NCI-H2196 (cell line): ENCODE data around the gene TMEM217.
"Not testable (repeated sequence)": the region's sequence is repeated elsewhere in the genome, so short reads cannot be mapped to it uniquely, and the experiment has no call there.

Source experiments
- DNase-seq: peaks from one replicate; lab custom pipeline; 2025; ENCODE audit not compliant: unreplicated experiment; lab: John Stamatoyannopoulos, UW

TMEM217 gene

DNA sequence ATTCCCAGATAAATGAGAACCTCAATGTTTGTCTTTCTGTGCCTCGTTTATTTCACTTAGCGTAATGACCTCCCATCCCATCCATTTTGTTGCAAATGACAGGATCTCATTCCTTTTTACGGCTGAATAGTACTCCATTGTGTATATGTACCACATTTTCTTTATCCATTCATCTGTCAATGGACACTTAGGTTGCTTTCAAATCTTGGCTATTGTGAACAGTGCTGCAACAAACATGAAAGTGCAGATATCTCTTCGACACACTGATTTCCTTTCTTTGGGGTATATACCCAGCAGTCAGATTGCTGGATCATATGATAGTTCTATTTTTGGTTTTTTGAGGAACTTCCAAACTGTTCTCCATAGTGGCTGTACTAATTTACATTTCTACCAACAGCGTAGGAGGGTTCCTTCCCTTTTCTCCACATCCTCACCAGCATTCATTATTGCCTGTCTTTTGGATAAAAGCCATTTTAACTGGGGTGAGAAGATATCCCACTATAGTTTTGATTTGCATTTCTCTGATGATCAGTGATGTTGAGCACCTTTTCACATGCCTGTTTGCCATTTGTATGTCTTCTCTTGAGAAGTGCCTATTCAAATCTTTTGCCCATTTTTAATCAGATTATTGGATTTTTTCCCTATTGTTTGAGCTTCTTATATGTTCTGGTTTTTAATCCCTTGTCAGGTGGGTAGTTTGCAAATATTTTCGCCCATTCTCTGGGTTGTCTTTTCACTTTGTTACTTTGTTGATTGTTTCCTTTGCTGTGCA is 71.8 kb downstream of the TMEM217 start:
- DNase-seq = not testable (repeated sequence)

DNA sequence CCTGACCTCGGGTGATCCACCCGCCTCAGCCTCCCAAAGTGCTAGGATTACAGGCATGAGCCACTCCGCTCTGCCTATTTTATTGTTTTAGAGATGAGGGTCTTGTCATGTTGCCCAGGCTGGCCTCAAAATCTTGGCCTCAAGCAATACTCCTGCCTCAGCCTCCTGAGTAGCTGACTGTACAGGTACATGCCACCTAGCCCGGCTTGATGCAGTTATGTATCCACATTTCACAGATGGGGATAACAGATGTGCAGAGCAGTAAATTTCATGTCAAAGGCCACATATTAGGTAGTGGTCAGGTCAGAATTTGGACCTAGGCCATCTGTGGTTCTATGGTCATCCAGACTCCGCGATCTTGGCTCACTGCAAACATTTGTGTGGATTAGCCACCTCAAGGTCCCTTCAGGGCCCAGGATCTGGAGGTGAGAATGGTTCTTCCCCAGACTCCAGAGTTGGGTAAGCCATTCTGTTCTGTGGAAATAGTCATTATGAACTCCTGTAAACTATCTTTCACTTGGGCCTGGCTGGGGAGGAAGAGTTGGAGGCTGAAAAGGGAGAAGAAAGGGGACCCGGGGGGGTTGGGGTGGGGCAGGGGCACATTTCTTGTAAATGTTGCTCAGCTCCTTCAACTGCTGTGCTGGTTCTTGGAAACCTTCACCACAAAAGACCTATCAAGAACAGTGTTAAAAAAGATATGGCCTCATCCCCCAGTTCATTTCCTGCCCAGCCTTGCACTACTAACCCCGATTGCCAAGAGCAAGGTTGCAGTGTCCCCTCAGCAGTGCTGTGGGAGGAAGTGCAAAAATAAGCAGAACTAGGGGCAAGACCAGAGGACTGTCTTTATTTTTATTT is 75.0 kb downstream of the TMEM217 start:
- no peak for DNase-seq

DNA sequence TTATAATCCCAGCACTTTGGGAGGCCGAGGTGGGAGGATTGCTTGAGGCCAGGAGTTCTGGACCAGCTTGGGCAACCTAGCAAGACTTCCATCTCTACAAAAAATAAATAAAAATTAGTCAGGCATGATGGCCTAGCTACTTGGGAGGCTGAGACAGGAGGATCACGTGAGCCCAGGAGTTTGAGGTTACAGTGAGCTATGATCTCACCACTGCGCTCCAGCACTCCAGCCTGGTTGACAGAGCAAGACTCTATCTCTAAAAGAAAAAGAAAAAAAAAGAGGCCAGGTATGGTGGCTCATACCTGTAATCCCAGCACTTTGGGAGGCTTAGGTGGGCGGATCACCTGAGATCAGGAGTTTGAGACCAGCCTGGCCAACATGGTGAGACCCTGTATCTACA is 77.3 kb downstream of the TMEM217 start:
- DNase-seq = not testable (repeated sequence)

DNA sequence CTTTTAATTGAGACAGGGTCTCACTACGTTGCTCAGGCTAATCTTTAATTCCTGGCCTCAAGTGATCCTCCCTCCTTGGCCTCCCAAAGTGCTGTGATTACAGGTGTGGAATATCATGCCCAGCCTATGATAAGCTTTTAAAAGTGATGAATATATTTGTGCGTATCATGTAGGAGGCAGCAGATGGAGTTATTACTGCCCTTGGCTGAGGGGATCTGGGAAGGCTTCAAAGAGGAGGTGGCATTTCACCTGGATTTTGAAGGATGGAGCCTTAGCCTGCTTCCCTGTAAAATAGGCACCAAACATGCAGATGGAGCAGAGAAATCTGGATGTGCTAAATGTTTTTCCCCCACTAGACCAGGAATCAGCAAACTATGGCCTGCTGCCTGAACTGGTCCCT is 77.9 kb downstream of the TMEM217 start:
- no peak for DNase-seq

DNA sequence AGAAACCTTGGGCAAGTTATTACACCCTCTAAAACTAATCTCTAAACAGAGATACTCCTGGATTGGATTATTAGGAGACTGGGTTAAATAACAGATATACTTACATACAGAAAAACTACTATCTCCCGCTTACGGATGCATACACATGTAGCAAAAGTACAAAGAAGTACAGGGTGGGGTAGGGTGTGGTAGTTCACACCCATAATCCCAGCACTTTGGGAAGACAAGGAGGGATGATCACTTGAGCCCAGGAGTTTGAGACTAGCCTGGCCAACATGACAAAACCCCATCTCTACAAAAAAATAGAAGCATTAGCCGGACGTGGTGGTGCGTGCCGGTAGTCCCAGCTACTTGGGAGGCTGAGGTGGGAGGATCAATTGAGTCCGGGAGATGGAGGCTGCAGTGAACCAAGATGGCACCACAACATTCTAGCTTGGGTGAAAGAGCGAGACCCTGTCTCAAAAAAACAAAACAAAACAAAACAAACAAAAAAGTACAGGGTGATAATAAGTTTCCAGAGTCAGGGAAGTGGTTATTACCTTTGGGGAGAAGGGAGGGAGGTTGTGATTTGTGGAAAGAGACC is 79.9 kb downstream of the TMEM217 start:
- no peak for DNase-seq

DNA sequence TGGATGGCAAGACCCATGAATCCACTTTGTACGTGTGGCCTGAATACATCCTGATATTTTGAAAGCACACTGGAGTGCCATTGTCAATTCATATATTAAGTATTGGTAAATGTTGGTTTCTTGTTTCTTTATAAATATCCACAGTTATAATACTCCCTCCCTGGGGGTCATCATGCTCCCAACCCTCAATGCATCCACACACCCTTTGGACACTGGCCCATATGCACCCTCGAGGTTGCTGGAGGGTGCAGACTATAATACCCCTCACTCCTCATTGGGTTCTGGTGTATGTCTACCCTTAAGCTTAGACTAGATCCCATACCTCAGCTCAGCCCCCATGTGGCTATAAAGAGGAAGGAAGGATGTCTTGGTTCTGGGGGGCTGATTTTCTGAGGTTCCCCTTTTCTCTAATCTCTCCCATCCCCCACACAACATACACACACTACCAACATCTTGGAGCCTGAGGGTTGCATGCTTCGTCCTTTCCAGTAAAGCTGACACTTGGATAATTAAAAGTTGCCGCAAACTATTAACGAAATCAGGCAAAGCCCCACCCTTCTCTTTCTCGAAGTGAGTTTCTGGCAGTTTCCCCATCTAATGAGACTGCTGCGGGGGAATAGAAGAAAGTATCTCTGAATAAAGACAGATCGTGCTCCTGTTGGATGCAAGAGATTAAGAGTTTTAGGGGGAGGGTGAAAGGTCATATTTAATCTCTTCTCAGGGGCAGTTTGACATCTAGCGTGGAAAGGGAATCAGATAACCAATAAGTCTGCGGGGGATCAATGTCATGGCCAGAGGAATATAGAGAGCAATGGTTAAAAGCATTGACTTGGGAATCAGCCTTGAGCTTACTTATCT is 80.6 kb downstream of the TMEM217 start:
- DNase-seq = no peak

DNA sequence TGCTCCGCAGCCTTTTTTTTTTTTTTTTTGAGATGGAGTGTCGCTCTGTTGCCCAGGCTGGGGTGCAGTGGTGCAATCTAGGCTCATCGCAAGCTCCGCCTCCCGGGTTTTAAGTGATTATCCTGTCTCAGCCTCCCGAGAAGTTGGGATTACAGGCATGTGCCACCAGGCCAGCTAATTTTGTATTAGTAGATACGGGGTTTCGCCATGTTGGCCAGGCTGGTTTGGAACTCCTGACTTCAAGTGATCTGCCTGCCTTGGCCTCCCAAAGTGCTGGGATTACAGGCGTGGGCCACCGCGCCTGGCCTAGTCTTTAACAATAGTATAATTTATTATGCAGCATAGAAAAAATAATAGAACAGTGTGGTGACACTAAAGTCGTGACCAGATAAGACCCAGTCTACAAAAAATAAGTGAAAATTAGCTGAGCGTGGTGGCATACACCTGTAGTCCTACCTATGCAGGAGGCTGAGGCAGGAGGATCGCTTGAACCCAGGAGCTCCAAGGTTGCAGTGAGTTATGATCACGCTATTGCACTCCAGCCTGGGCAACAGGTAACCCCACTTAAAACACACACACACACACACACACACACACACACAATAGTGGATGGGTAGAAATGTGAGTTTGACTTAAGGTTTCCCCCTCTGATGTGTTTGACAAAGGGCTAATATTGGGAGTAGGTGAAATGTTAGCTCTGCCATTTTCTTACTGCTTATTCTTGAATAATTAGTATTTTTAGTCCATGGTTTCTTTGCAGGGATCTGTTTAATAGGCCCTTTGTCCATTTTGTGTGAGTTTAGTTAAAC is 81.5 kb downstream of the TMEM217 start:
- DNase-seq = no peak

DNA sequence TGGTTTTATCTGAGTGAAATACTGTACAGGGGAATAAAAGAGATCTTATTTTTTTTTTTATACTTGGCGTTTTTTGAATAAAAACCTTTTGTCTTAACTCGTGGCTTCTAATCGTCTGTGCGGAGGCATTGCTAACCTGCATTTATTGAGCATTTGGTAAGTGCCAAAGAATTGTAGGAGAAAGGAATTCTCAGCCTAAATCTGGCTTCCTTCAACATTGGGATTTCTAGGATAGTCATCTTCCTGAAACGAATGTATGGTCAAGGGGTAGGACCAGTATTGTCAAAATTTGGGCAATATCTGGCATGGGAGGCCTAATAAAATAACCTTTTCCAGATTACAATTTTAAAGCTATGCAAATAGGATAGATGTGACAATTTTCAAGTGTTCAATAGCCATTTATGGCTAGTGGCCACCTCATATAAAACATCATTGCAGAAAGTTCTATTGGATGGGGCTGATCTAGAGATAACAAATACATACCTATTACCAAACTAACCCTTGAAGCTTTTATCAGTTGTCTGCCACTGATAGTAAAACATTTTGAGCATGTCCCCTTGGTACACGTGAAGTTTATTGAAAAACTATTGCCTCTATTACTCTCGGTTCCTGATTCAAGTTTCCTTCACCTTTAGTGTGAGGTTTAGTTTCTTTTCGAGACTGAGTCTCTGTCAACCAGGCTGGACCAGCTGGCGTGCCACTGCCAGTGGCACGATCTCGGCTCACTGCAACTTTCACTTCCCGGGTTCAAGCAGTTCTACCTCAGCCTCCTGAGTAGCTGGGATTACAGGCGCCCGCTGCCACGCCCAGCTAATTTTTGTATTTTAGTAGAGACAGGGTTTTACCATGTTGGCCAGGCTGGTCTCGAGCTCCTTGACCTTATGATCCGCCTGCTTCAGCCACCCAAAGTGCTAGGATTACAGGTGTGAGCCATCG is 82.3 kb downstream of the TMEM217 start:
- no peak for DNase-seq

DNA sequence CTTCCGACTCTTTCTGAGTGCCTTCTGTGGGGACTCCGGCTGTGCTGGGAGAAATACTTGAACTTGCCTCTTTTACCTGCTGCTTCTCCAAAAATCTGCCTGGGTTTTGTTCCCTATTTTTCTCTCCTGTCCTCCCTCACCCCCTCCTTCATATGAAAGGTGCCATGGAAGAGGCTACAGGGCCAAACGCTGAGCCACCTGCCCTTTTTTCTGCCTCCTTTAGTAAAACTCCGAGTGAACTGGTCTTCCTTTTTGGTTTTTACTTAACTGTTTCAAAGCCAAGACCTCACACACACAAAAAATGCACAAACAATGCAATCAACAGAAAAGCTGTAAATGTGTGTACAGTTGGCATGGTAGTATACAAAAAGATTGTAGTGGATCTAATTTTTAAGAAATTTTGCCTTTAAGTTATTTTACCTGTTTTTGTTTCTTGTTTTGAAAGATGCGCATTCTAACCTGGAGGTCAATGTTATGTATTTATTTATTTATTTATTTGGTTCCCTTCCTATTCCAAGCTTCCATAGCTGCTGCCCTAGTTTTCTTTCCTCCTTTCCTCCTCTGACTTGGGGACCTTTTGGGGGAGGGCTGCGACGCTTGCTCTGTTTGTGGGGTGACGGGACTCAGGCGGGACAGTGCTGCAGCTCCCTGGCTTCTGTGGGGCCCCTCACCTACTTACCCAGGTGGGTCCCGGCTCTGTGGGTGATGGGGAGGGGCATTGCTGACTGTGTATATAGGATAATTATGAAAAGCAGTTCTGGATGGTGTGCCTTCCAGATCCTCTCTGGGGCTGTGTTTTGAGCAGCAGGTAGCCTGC is 83.2 kb downstream of the TMEM217 start:
- DNase-seq = no peak

DNA sequence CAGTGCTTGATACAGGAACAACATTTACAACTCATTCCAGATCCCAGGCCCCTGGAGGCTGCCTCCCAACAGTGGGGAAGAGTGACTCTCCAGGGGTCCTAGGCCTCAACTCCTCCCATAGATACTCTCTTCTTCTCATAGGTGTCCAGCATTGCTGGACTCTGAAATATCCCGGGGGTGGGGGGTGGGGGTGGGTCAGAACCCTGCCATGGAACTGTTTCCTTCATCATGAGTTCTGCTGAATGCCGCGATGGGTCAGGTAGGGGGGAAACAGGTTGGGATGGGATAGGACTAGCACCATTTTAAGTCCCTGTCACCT is 83.8 kb downstream of the TMEM217 start:
- DNase-seq = no peak

DNA sequence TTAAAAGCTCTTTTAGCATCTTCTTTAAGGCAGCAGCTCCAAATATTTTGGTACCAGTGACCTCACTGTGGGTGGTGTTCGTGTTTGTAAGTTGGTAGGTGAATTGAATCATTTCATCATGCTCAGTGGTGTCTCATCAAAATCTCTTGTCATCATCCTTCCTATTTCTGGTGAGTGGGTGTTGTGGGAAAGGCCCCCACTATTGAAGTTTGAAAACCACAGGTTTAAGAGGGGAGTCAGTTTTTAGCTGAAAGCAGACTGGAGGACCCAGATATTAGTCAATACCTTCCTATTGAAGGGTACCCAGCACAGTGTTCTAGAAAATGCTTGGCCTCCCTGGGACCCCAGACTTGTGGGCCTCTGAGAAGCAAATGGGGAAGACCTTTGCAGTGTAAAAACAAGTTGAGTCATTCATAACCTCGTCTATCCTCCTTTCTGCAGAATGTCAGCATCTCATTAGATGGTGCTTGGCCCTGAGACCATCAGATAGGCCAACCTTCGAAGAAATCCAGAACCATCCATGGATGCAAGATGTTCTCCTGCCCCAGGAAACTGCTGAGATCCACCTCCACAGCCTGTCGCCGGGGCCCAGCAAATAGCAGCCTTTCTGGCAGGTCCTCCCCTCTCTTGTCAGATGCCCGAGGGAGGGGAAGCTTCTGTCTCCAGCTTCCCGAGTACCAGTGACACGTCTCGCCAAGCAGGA is 84.3 kb downstream of the TMEM217 start:
- no peak for DNase-seq

DNA sequence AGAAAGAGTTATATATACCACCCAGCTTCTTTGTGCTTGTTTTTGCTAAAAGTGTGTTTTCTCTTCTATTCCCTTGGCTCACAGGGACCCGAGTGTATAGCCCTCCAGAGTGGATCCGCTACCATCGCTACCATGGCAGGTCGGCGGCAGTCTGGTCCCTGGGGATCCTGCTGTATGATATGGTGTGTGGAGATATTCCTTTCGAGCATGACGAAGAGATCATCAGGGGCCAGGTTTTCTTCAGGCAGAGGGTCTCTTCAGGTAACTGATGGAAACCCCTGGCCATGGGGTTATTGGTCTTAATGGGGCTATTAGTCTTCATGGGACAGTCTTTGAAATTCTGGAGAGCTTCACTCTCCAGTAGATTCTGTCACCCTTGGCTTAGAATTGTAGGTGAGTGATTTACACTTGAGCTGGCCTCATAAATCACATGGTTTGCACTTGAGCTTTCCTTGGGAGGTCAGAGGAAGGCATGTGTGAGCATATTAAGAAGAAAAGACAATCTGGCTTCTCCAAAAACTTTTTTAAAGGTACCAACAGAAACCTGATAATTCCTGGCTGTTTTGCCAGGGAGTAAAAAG is 84.9 kb downstream of the TMEM217 start:
- no peak for DNase-seq

DNA sequence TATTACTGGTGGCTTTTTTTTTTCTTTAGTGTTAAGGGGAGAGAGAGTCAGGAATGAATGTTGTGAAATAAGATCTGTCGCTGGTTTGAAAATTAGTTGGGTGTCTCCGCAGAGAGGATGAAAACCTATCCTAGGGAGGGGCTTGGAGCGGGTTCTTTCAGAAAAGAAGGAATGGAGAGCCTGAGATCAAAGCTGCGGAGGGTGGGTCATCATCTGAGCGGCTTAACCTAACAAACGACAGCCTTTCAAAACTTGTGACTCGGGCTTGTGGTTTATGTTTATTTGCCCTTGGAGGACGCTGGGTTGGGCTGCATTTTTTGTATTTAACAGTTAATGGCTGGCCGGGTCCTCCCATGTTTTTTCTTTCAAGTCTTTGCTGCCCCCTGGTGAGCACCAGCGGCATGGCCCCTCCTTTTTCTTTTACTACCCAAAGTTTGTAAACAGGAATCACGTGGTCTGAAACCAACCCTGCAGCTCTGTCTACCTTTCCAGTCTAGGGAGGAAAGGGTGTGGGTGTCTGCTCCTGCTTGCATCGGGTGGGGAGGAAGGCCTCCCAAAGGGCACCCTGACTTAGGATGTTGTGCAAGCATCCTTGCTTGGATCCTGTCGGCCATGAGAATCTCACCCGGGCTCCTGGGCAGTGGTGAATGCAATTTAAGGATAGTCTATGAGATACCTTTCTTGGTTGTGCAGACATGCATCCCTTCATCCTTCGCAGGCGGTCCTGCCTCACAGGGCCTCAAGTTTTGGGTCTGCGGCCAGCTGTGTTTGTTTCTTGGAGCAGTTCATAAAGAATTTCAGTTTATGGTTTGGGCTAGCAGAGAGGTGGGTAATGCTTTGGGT is 85.8 kb downstream of the TMEM217 start:
- peak; percentile 91 for DNase-seq

DNA sequence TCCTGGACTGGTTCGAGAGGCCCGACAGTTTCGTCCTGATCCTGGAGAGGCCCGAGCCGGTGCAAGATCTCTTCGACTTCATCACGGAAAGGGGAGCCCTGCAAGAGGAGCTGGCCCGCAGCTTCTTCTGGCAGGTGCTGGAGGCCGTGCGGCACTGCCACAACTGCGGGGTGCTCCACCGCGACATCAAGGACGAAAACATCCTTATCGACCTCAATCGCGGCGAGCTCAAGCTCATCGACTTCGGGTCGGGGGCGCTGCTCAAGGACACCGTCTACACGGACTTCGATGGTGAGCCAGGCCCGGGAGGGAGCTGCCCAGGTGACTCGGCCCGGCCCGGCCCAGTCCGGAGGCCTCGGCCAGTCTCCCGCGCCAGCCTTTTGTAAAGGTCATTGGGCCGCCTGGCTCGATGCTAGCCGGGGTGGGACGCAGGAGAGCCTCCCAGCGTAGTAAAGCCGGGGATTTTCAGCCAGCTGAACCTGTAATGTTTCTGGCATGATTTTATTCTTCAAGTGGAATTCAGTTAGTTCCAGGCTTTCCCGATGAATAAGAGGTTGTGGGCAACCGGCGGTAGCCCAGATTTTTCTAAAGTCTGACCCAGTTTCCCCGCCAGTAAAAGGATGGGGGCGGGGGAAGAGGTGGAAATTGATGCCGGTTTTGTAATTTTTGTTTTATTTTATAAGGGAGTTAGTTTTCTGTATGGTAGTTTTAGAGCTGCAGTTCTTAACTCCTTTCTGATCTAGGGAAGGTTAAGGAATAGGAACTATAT is 86.6 kb downstream of the TMEM217 start:
- DNase-seq = peak; percentile 44

DNA sequence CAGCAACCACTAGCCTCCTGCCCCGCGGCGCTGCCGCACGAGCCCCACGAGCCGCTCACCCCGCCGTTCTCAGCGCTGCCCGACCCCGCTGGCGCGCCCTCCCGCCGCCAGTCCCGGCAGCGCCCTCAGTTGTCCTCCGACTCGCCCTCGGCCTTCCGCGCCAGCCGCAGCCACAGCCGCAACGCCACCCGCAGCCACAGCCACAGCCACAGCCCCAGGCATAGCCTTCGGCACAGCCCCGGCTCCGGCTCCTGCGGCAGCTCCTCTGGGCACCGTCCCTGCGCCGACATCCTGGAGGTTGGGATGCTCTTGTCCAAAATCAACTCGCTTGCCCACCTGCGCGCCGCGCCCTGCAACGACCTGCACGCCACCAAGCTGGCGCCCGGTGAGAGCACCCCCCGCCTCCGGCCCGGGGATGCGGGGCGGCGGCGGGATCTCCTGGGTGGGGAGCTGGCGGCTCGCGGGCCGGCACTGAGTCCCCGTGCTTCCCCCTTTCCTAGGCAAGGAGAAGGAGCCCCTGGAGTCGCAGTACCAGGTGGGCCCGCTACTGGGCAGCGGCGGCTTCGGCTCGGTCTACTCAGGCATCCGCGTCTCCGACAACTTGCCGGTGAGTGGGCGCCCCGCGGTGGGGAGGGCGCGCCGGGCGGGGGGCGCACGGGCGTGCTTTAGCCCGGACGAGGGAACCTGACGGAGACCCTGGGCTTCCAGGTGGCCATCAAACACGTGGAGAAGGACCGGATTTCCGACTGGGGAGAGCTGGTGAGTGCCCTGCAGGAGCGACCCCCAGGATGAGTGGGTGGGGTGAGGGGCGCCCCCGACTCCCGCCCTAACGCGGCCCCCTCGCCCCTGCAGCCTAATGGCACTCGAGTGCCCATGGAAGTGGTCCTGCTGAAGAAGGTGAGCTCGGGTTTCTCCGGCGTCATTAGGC is 87.4 kb downstream of the TMEM217 start:
- DNase-seq = peak; percentile 13
